ENCODE data around the gene IL20RB.

DNA sequence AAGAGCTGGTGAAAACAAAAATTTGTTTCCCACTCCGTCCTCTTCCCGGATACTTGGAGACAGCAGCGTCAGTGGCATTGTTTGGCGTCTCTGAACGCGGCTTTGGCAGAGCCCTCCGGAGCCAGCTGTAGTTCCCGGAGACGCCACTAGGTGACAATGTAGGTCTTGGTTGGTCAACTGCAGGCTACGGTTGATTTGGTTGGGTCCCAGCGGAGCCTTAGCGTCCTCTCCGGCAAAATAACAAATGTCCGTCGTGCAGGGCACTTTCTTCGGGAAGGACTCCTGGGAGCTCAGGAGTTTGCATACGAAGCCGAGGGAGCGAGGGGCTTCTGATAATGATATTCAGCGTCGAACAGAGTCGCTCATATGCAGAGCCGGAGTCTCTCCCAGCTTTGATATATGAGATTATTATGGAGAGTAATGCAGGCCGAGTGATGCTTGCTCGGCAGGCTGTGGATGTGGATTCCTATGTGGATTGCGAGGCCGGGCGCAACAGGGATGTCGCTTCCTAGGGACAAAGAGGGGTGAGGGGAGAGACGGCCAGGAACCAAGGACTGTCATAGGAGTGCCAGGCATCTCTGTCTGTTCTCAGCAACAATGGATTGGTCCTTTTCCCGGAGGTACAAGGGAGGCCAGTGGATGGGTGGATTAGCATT is 74.8 kb downstream of the IL20RB start:
- TF ChIP-seq DNMT3B (CRISPR knock-in tag; conservative IDR thresholded peaks at IDR 0.05) (no peak), ZNF672 (CRISPR knock-in tag; IDR thresholded peaks at IDR 0.05) (no peak), TARDBP (CRISPR knock-in tag; IDR thresholded peaks at IDR 0.05) (no peak), SP2 (CRISPR knock-in tag; IDR thresholded peaks at IDR 0.05) (no peak), ZBTB8A (CRISPR knock-in tag; IDR thresholded peaks at IDR 0.05; ENCODE audit: borderline replicate concordance, low read depth) (no peak), SMAD3 (CRISPR knock-in tag; IDR thresholded peaks at IDR 0.05) (no peak), ZNF274 (CRISPR knock-in tag; IDR thresholded peaks at IDR 0.05) (no peak), ZNF766 (CRISPR knock-in tag; IDR thresholded peaks at IDR 0.05; ENCODE audit: borderline replicate concordance) (no peak), MTA3 (CRISPR knock-in tag; IDR thresholded peaks at IDR 0.05) (no peak), SATB2 (CRISPR knock-in tag; IDR thresholded peaks at IDR 0.05) (no peak), CREB1 (IDR thresholded peaks at IDR 0.05) (no peak), CREB1 (CRISPR knock-in tag; IDR thresholded peaks at IDR 0.05) (no peak)
- TF ChIP-seq, protein P1, sequence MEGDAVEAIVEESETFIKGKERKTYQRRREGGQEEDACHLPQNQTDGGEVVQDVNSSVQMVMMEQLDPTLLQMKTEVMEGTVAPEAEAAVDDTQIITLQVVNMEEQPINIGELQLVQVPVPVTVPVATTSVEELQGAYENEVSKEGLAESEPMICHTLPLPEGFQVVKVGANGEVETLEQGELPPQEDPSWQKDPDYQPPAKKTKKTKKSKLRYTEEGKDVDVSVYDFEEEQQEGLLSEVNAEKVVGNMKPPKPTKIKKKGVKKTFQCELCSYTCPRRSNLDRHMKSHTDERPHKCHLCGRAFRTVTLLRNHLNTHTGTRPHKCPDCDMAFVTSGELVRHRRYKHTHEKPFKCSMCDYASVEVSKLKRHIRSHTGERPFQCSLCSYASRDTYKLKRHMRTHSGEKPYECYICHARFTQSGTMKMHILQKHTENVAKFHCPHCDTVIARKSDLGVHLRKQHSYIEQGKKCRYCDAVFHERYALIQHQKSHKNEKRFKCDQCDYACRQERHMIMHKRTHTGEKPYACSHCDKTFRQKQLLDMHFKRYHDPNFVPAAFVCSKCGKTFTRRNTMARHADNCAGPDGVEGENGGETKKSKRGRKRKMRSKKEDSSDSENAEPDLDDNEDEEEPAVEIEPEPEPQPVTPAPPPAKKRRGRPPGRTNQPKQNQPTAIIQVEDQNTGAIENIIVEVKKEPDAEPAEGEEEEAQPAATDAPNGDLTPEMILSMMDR (CRISPR knock-in tag; IDR thresholded peaks at IDR 0.05), result peak; percentile 89
- TF ChIP-seq, protein P2, sequence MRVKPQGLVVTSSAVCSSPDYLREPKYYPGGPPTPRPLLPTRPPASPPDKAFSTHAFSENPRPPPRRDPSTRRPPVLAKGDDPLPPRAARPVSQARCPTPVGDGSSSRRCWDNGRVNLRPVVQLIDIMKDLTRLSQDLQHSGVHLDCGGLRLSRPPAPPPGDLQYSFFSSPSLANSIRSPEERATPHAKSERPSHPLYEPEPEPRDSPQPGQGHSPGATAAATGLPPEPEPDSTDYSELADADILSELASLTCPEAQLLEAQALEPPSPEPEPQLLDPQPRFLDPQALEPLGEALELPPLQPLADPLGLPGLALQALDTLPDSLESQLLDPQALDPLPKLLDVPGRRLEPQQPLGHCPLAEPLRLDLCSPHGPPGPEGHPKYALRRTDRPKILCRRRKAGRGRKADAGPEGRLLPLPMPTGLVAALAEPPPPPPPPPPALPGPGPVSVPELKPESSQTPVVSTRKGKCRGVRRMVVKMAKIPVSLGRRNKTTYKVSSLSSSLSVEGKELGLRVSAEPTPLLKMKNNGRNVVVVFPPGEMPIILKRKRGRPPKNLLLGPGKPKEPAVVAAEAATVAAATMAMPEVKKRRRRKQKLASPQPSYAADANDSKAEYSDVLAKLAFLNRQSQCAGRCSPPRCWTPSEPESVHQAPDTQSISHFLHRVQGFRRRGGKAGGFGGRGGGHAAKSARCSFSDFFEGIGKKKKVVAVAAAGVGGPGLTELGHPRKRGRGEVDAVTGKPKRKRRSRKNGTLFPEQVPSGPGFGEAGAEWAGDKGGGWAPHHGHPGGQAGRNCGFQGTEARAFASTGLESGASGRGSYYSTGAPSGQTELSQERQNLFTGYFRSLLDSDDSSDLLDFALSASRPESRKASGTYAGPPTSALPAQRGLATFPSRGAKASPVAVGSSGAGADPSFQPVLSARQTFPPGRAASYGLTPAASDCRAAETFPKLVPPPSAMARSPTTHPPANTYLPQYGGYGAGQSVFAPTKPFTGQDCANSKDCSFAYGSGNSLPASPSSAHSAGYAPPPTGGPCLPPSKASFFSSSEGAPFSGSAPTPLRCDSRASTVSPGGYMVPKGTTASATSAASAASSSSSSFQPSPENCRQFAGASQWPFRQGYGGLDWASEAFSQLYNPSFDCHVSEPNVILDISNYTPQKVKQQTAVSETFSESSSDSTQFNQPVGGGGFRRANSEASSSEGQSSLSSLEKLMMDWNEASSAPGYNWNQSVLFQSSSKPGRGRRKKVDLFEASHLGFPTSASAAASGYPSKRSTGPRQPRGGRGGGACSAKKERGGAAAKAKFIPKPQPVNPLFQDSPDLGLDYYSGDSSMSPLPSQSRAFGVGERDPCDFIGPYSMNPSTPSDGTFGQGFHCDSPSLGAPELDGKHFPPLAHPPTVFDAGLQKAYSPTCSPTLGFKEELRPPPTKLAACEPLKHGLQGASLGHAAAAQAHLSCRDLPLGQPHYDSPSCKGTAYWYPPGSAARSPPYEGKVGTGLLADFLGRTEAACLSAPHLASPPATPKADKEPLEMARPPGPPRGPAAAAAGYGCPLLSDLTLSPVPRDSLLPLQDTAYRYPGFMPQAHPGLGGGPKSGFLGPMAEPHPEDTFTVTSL (CRISPR knock-in tag; IDR thresholded peaks at IDR 0.05; ENCODE audit: borderline replicate concordance), result no peak
- TF ChIP-seq, protein P3, sequence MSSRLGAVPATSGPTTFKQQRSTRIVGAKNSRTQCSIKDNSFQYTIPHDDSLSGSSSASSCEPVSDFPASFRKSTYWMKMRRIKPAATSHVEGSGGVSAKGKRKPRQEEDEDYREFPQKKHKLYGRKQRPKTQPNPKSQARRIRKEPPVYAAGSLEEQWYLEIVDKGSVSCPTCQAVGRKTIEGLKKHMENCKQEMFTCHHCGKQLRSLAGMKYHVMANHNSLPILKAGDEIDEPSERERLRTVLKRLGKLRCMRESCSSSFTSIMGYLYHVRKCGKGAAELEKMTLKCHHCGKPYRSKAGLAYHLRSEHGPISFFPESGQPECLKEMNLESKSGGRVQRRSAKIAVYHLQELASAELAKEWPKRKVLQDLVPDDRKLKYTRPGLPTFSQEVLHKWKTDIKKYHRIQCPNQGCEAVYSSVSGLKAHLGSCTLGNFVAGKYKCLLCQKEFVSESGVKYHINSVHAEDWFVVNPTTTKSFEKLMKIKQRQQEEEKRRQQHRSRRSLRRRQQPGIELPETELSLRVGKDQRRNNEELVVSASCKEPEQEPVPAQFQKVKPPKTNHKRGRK (CRISPR knock-in tag; IDR thresholded peaks at IDR 0.05), result no peak

Data from HepG2 (cell line).